Esophagus squamous epithelium (tissue), 5 donors: ENCODE data around the gene EHD4. TPM values are rescaled to one million over a fixed set of nuclear protein-coding genes. Genes with fewer than 3 reads are reported as not detected.

Experiments
- DNase-seq: peaks from one replicate; lab custom pipeline; 2025; lab: John Stamatoyannopoulos, UW
- H3K27ac ChIP-seq, 4 donors: fragments of 200-600 bp; sonication (generic); one replicate each; pipeline ENCODE4 v1.5.1; 2016 to 2019; ENCODE audit warnings: mild to moderate bottlenecking in 1 of 4
- H3K27me3 ChIP-seq, 4 donors: fragments of 200-600 bp; sonication (generic); 1 replicate in 3 of 4; 2 replicates in 1 of 4; pipeline versions ENCODE4 v1.5.1 to v1.6.0; 2017 to 2021; ENCODE audit warnings: antibody characterized with exemption in 1 of 4
- H3K36me3 ChIP-seq, 3 donors: fragments of 200-600 bp; sonication (generic); one replicate each; pipeline ENCODE4 v1.5.1; 2016 to 2019
- H3K4me1 ChIP-seq, 3 donors: fragments of 200-600 bp; sonication (generic); one replicate each; pipeline ENCODE4 v1.5.1; 2017 to 2019
- H3K4me3 ChIP-seq, 4 donors: fragments of 200-600 bp; sonication (generic); 1 replicate in 3 of 4; 2 replicates in 1 of 4; pipeline ENCODE4 v1.5.1; 2016 to 2019; ENCODE audit warnings: mild to moderate bottlenecking in 2 of 4, moderate library complexity in 1 of 4
- H3K9me3 ChIP-seq, 3 donors: fragments of 200-600 bp; sonication (generic); one replicate each; pipeline ENCODE4 v1.5.1; 2016 to 2019
- CTCF ChIP-seq, 6 experiments: fragments of 450-650 bp in 4 of 6; fragments of 200-600 bp in 2 of 6; sonication (generic) in 2 of 6; IDR thresholded peaks; one replicate each; pipeline ENCODE4 v1.5.1; 2016 to 2019; ENCODE audit warnings: antibody characterized with exemption in 6 of 6, mild to moderate bottlenecking in 4 of 6, moderate library complexity in 4 of 6
- POLR2A ChIP-seq, 4 donors: fragments of 450-650 bp; IDR thresholded peaks; one replicate each; pipeline ENCODE4 v1.6.1; 2017; ENCODE audit warnings: antibody characterized with exemption in 4 of 4, mild to moderate bottlenecking in 4 of 4, moderate library complexity in 3 of 4
- WGBS, 2 donors: methylation state at CpG; one replicate each; pipeline ENCODE4 v1.1.5; 2018; 5-methylcytosine and 5-hydroxymethylcytosine counted together
- intact Hi-C: fragments of 100-400 bp; cut with DNase I; formaldehyde crosslinking; loops from one replicate; pipeline ENCODE4 v1.15.0; 2022
- total RNA-seq, 4 donors: library from RNA; depleted of rRNA; stranded (reverse); fragments of >200 nt; gene quantifications; one replicate each; pipeline ENCODE4 v1.1.0, GENCODE V29; 2016
- donor health status: DM: yes; HTN: yes; CAD: no.

EHD4 gene
- total RNA-seq, 4 donors from 2014 or later, result 25.4 to 45.3 (median 27.8) TPM

GRCh38 chr15:41877631-41878354 is 94.6 kb downstream of the EHD4 start:
- intact Hi-C loops, result no loop called here
- peaks cover 0 to 19% (median 0%) of the 10 kb centered on the region in 4 donors for H3K27me3 ChIP-seq
- TF ChIP-seq CTCF (IDR thresholded peaks at IDR 0.05), result no peak
- TF ChIP-seq POLR2A (IDR thresholded peaks at IDR 0.05), result no peak
- H3K27ac ChIP-seq, result no peak overlapping the region
- no peaks in the 10 kb centered on the region for H3K9me3 ChIP-seq
- no peak overlapping the region for H3K4me3 ChIP-seq
- WGBS, 2 donors, result 76 to 89% methylated on average over 2 to 7 of the region's 13 CpGs
- no peaks in the 10 kb centered on the region for H3K36me3 ChIP-seq
- no peak for DNase-seq
- H3K4me1 ChIP-seq, result peaks cover 27 to 68% (median 42%) of the 10 kb centered on the region in 3 donors

- intact Hi-C loops, result no loop called here
- no peak for TF ChIP-seq CTCF (IDR thresholded peaks at IDR 0.05)
- TF ChIP-seq POLR2A (IDR thresholded peaks at IDR 0.05), result no peak
- Histone ChIP-seq H3K9me3 (no peaks in the 10 kb centered on the region), H3K27ac (no peak overlapping the region), H3K36me3 (no peaks in the 10 kb centered on the region), H3K4me3 (no peak overlapping the region), H3K4me1 (peaks cover 18 to 64% (median 35%) of the 10 kb centered on the region in 3 donors), H3K27me3 (peaks cover 0 to 12% (median 0%) of the 10 kb centered on the region in 4 donors)
- no peak for DNase-seq
- WGBS, 2 donors, result 20% methylated on average over 1 of the region's 12 CpGs; no CpG with 5 or more reads in 1 of the 2 donors
Observed at GRCh38 chr15:41876689-41877088, 95.7 kb downstream of the EHD4 start.

GRCh38 chr15:41876007-41876406 is 96.3 kb downstream of the EHD4 start:
- intact Hi-C loops, result no loop called here
- no peaks in the 10 kb centered on the region for H3K9me3 ChIP-seq
- H3K36me3 ChIP-seq, result no peaks in the 10 kb centered on the region
- H3K4me1 ChIP-seq, result peaks cover 14 to 61% (median 30%) of the 10 kb centered on the region in 3 donors
- TF ChIP-seq CTCF (IDR thresholded peaks at IDR 0.05) (no peak), POLR2A (IDR thresholded peaks at IDR 0.05) (no peak)
- no peak overlapping the region for H3K27ac ChIP-seq
- H3K4me3 ChIP-seq, result no peak overlapping the region
- 78% methylated on average over 11 of the region's 13 CpGs; no CpG with 5 or more reads in 1 of the 2 donors for WGBS, 2 donors
- no peak for DNase-seq
- H3K27me3 ChIP-seq, result peaks cover 0 to 7% (median 0%) of the 10 kb centered on the region in 4 donors

- H3K4me1 ChIP-seq, result peaks cover 1 to 61% (median 32%) of the 10 kb centered on the region in 3 donors
- TF ChIP-seq CTCF (IDR thresholded peaks at IDR 0.05) (no peak), POLR2A (IDR thresholded peaks at IDR 0.05) (no peak)
- no peak overlapping the region for H3K27ac ChIP-seq
- intact Hi-C loops, result no loop called here
- no peaks in the 10 kb centered on the region for H3K9me3 ChIP-seq
- H3K36me3 ChIP-seq, result no peaks in the 10 kb centered on the region
- DNase-seq, result no peak
- no peak overlapping the region for H3K4me3 ChIP-seq
- no peaks in the 10 kb centered on the region for H3K27me3 ChIP-seq
- 100% methylated on average over 1 to 4 of the region's 12 CpGs for WGBS, 2 donors
Observed at GRCh38 chr15:41874736-41875135, 97.6 kb downstream of the EHD4 start.

- Histone ChIP-seq H3K4me1 (peaks cover 0 to 56% (median 30%) of the 10 kb centered on the region in 3 donors), H3K27ac (no peak overlapping the region), H3K27me3 (no peaks in the 10 kb centered on the region), H3K4me3 (no peak overlapping the region), H3K36me3 (no peaks in the 10 kb centered on the region), H3K9me3 (no peaks in the 10 kb centered on the region)
- intact Hi-C loops, result no loop called here
- 78 to 100% methylated on average over 1 to 5 of the region's 8 CpGs for WGBS, 2 donors
- DNase-seq, result no peak
- no peak for TF ChIP-seq POLR2A (IDR thresholded peaks at IDR 0.05)
- TF ChIP-seq CTCF (IDR thresholded peaks at IDR 0.05), result no peak
Observed at GRCh38 chr15:41873711-41874110, 98.6 kb downstream of the EHD4 start.
